Lung (tissue), 12 donors: Measurements from ENCODE around the gene KIF1A. TPM values are rescaled to one million over a fixed set of nuclear protein-coding genes. Genes with fewer than 3 reads are reported as not detected.

Source experiments
- ATAC-seq: fragments of 200-7000 bp; cut with Tn5 transposase; one replicate; pipeline ENCODE4 v1.9.1; 2020; ENCODE audit warnings: moderate number of reproducible peaks; ENCODE audit not compliant: insufficient read depth, low FRiP score
- DNase-seq, 3 donors: peaks; one replicate each; pipeline ENCODE4 v3.0.0-alpha.2; 2013 to 2017
- H3K27ac ChIP-seq, 2 donors: one replicate each; pipeline ENCODE4 v1.5.1; 2013; ENCODE audit warnings: mild to moderate bottlenecking in 2 of 2, moderate library complexity in 2 of 2, control low read depth in 1 of 2, inconsistent platforms in 1 of 2, low read depth in 1 of 2, low read length in 1 of 2
- H3K27me3 ChIP-seq, 3 donors: one replicate each; pipeline ENCODE4 v1.5.1; 2013; ENCODE audit warnings: low read length in 2 of 3; ENCODE audit not compliant: control insufficient read depth in 3 of 3, insufficient read depth in 3 of 3
- H3K36me3 ChIP-seq, 4 donors: one replicate each; pipeline ENCODE4 v1.5.1; 2013; ENCODE audit warnings: low read length in 4 of 4, mild to moderate bottlenecking in 1 of 4, moderate library complexity in 1 of 4; ENCODE audit not compliant: control insufficient read depth in 4 of 4, insufficient read depth in 4 of 4
- H3K4me1 ChIP-seq, 5 donors: one replicate each; pipeline ENCODE4 v1.5.1; 2013; ENCODE audit warnings: low read length in 5 of 5, mild to moderate bottlenecking in 2 of 5, moderate library complexity in 1 of 5; ENCODE audit not compliant: control insufficient read depth in 5 of 5, insufficient read depth in 5 of 5
- H3K4me3 ChIP-seq: one replicate; pipeline ENCODE4 v1.5.1; 2013; ENCODE audit warnings: mild to moderate bottlenecking, control low read depth, moderate library complexity
- H3K9ac ChIP-seq, 2 donors: one replicate each; pipeline ENCODE4 v1.5.1; 2013; ENCODE audit warnings: low read length in 2 of 2, control low read depth in 1 of 2; ENCODE audit not compliant: insufficient read depth in 1 of 2
- H3K9me3 ChIP-seq, 4 donors: one replicate each; pipeline ENCODE4 v1.5.1; 2013; ENCODE audit warnings: low read length in 3 of 4, mild to moderate bottlenecking in 1 of 4, moderate library complexity in 1 of 4; ENCODE audit not compliant: control insufficient read depth in 4 of 4, insufficient read depth in 3 of 4
- WGBS, 2 donors: extraction: QIAGEN DNeasy Blood & Tissue Kit; methylation state at CpG; one replicate each; pipeline ENCODE4 v1.1.7; 2013; 5-methylcytosine and 5-hydroxymethylcytosine counted together
- polyA plus RNA-seq, 2 donors: library from polyadenylated mRNA; stranded (reverse); fragments of 200-250 nt; gene quantifications; one replicate each; pipeline ENCODE4 v1.2.1, GENCODE V29; 2013
- total RNA-seq, 2 donors: library from RNA; depleted of rRNA in 1 of 2; stranded (reverse); fragments of >200 nt in 1 of 2; gene quantifications; one replicate each; pipeline ENCODE4 v1.2.1, GENCODE V29; 2014 to 2021
- TF ChIP-seq, protein P1 (sequence below): IDR thresholded peaks from 2 replicates; pipeline ENCODE4 v1.5.1; 2012; ENCODE audit warnings: mild to moderate bottlenecking; ENCODE audit errors: control extremely low read depth, extremely low read depth
- donor health status: control.
- donor health status: control.
- donor health status: Bipolar disorder and iron deficiency.
- donor health status: healthy.
- donor health status: DM: yes; HTN: yes; CAD: no.

KIF1A gene
- total and polyA plus RNA-seq, 4 donors = 0.14 to 2.3 (median 0.46) TPM

DNA sequence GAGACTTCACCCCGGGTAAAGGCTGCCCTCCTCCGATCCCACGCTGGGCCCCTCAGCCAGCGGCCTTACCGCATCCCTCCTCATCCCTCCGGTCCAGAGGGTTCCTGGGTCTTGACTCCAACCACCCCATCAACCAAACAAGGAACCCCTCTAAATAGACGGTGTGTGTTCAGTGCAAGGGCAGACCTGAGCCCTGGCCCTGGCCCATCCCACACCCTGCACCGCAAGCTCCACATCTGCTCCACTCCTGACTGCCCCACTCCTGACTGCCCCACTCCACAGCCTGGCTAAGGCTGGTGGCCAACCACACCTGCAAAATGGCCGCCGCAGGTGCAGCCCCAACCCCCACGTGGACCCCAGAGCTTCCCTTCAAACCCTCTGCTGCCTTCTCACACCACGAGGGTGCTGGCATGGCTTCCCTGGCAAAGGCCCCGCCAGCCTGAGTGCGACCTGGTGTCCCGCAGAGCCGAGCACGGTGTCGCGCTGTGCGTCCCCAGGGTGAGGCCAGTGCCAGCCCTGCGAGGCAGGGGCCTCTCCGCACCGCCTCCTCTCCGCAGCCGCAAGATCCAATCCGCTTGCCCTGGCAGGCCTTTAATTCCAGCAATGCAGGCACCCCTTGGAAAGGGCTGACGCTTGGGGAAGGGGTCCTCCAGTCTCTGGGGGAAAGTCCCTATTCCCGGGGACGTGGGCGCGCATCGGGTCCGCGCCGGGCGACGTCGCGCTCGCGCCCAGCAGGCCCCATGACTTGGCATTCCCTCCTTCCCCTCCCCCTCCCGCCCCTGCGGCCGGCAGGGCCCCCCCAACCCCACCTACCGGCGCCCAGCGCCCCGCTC lies 1.5 kb downstream of the KIF1A start:
- Histone ChIP-seq H3K4me1 (peaks cover 0 to 12% (median 3%) of the 10 kb centered on the region in 5 donors), H3K36me3 (no peaks in the 10 kb centered on the region), H3K9me3 (peaks cover 0 to 15% (median 4%) of the 10 kb centered on the region in 4 donors), H3K27me3 (peaks cover 23 to 48% (median 24%) of the 10 kb centered on the region in 3 donors), H3K27ac (no peak overlapping the region), H3K9ac (no peak overlapping the region), H3K4me3 (no peak overlapping the region)
- no peak for DNase-seq
- TF ChIP-seq, protein P1, sequence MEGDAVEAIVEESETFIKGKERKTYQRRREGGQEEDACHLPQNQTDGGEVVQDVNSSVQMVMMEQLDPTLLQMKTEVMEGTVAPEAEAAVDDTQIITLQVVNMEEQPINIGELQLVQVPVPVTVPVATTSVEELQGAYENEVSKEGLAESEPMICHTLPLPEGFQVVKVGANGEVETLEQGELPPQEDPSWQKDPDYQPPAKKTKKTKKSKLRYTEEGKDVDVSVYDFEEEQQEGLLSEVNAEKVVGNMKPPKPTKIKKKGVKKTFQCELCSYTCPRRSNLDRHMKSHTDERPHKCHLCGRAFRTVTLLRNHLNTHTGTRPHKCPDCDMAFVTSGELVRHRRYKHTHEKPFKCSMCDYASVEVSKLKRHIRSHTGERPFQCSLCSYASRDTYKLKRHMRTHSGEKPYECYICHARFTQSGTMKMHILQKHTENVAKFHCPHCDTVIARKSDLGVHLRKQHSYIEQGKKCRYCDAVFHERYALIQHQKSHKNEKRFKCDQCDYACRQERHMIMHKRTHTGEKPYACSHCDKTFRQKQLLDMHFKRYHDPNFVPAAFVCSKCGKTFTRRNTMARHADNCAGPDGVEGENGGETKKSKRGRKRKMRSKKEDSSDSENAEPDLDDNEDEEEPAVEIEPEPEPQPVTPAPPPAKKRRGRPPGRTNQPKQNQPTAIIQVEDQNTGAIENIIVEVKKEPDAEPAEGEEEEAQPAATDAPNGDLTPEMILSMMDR = no peak
- no peak for ATAC-seq
- 18 to 24% methylated on average over 38 to 48 of the region's 48 CpGs for WGBS, 2 donors

DNA sequence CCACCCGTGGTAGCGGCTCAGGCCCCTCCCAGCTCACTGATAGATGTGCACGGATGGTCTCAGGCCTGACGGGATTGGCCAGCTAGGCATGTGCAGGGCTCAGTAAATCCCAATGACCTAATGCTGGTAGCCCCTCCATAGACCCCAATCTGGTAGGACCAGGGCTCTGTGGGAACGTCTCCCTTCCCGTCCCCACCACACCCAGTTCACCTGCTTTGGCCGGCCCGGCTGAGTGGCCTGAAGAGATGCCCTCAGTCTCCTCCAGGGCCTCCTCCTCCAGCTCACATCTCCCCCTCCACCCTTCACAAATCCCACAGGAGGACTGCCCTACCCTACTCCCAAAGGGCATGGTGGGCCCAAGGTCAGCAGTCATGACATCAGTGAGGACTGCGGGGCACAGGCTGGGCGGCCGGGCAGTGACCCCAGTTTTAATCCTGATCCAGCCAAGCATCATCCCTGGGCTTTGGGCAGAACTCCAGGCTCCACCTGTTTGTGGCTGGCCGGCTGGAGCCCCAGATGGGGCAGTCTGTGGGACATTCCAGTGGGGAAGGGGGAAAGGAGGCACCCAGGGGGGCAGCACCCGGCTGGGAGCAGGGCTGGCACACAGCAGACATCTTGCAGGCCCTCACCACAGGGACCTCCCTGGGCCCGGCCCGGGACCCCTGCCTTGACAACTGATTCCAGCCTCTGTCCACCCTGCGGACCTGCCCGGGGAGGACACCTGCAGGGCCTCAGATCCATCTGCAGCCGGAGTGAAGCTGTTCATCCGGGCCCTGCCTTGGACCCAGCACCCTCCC lies 2.3 kb downstream of the KIF1A start:
- ATAC-seq (no peak), DNase-seq (no peak)
- H3K27ac ChIP-seq = no peak overlapping the region
- H3K9ac ChIP-seq = no peak overlapping the region
- H3K36me3 ChIP-seq = no peaks in the 10 kb centered on the region
- 87 to 92% methylated on average over 19 of the region's 19 CpGs for WGBS, 2 donors
- peaks cover 0 to 12% (median 3%) of the 10 kb centered on the region in 5 donors for H3K4me1 ChIP-seq
- H3K4me3 ChIP-seq = no peak overlapping the region
- TF ChIP-seq, protein P1 = no peak
- H3K27me3 ChIP-seq = peaks cover 16 to 40% (median 23%) of the 10 kb centered on the region in 3 donors
- H3K9me3 ChIP-seq = peaks cover 0 to 13% (median 4%) of the 10 kb centered on the region in 4 donors

DNA sequence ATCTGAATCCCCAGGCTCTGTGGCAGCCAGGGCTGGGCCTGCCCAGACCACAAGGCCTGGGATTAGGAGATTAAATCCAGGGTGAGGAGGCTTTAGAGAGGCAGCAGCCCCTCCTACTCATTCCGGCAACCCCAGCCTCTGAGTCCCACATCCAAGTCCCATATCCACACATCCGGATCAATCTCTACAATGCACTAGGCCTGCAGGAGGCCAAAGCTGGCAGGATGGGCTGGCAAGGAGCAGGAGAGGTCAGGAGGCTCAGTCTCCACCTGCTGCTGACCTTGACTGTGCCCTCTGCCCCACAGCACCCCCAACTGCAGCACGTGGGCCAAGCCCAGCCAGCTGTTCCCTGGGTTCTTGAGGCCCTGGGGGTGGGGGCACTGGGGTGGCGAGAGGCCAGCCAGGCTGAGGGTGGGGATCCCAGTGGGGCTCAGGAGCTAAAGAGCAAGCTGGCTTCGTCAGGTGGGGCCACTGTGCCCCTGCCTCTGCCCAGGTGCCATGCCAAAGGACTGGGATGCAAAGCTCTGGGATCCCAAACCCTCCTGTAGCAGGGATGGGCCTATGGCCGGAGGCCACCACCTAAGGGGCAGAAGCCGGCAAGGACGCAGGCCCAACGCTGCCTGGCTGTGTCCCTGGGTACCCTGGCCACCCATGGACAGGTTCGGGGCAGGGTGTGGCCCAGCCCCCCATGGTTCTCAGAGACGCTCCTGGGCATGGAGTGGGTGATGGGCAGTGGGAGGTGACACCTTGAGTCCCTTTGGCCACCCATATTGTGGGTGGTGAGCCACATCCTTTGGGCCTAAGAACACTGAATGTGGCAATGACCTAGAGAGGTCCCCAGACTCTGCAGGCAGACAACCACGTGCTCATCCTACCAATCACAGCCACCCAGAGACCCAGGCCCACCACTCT lies 3.2 kb downstream of the KIF1A start:
- Histone ChIP-seq H3K9me3 (peaks cover 0 to 11% (median 5%) of the 10 kb centered on the region in 4 donors), H3K27ac (no peak overlapping the region), H3K27me3 (peaks cover 7 to 32% (median 23%) of the 10 kb centered on the region in 3 donors), H3K4me1 (peaks cover 0 to 12% (median 3%) of the 10 kb centered on the region in 5 donors), H3K36me3 (no peaks in the 10 kb centered on the region), H3K9ac (no peak overlapping the region), H3K4me3 (no peak overlapping the region)
- TF ChIP-seq, protein P1 = no peak
- WGBS, 2 donors = 85 to 88% methylated on average over 12 of the region's 12 CpGs
- ATAC-seq (no peak), DNase-seq (no peak)
